GM21619 (cell line): ENCODE results near the gene DLX5.

Experiments
- ATAC-seq: cut with Tn5 transposase; IDR thresholded peaks from one replicate; pipeline ENCODE4 v1.9.1; 2021; ENCODE audit not compliant: unreplicated experiment

The DLX5 gene

DNA sequence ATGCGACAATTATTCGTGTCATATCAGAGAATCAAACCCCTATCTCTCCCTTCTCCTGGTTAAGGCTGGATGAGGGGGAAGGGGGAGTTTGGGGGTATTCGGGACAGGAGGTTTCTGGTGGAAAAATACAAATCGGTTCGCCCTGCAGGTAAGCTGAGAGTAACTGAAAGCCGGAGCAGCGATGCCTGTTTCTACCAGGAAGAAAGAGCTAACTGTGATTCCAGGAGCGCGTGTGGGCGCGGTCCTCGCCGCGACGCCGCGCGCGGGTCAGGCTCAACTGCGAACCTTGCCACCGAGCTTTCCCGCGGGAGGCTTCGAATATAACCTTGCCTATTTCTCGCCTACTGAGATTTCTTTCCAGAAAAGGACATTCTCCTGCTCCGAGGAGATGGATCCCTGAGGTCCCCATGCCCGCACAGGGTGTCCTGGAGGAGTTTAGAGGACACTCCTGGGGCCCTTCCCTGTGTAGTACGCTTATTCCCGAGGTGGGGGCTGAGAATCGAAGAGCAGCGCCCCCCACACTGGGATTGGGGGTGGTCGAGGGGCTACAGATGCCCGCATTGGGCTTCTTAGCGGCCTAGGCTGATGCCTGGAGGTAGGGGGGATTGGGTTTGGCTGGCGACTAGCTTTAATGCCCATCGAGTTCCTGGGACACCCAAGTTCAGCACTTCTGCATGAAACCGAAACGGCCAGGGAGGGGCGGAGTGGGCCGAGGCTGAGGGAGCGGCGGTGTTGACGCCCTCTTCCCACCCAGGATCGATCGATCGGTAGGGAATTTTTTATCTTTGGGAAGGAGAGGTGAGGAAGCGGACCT, 32.2 kb downstream of the DLX5 start:
- ATAC-seq: no peak

DNA sequence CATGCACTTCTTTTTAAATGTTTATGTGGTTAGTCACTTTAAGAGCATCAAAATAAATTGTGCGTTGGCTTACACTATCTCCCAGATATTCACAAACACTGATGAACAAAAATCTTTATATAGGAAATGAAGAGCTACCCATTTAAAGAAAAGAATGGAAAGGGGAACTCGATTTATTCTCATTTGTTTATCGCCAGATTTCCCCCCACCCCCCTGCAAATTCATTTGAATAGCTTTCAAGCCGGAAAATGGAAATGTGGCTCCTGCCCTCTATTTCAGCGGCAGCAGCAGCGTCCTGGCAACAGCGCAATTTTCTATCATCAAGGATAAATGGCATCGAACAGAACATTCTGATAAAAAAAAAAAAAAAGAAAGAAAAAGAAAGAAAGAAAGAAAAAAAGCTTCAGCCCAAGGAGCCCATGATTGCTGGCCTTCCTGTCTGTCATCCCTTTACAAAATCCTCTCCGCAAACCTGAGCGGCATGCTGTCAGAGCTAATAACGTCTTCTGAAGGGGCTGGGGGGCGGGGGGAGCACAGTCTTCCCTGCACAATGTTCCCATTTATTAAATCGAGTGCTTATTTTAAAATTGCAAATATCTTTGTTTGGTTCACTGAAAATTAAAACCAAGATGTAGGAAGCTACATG, 33.0 kb downstream of the DLX5 start:
- no peak for ATAC-seq

DNA sequence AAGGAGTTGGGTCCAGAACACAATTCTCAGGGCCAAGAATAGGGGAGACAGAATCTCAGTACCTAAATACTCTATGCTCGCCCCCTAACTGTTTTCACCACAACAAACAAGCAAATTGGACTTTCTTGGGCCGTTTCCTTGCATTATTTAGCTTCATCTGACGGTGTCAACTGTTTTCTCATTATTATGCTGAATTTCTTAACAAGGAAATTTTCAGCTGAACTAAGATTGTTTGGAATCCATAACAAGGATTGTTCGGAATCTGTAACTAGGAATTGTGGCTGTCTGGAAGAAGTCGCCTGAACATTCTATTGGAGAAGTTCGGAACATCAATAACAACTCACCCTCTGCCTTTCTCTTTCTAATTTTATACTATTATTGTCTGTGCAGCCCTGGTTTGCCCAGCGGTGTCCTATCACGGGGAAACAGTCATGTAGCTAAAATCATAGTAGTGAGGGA, 34.7 kb downstream of the DLX5 start:
- ATAC-seq: no peak

DNA sequence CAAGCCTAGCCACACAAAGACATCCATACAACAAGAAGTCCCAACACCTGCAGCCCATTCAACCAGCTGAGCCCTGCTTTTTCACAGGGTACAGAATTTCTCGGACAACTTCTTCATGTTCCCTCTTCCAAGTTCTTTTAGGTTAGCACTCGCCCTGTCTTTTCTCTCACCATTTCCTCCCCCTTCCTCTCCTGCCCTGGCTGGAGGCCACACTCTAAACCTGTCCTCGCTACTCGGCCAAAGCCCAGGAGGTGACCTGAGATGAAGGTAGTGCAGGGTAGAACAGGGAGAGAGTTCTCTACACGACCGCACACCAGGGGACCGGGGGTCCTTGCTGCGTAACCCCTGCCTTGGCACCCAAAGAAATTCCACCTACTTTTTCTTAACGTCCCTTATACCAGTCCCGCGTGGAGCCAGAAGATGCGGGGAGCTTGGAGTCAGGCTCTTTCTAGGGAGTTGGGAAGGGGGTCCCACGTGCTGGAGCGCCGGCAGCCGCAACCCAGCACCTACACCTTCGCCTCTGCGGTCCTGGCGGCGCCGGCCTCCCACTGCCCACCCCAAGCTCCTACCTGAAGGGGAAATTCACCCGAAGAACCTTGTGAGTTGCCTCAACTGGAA, 35.3 kb downstream of the DLX5 start:
- ATAC-seq: no peak

DNA sequence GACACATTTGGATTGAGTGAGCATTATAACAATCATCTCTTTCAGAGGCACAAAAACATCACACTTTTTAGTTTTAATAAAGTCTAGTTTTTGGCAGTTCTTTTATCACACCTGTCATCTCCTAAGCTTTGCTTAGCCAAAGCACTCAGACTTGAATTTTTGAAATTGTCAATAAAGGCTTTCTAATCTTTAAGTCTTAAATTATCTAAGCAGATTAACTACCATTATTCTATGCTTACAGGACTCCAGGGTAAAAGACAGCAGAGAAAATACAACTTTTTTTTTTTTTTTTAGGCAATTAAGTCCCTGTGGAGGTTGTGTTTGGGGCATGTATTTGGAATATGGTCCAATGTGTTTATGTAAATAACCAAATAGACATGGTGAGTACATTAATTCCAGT, 36.9 kb downstream of the DLX5 start:
- ATAC-seq: no peak

DNA sequence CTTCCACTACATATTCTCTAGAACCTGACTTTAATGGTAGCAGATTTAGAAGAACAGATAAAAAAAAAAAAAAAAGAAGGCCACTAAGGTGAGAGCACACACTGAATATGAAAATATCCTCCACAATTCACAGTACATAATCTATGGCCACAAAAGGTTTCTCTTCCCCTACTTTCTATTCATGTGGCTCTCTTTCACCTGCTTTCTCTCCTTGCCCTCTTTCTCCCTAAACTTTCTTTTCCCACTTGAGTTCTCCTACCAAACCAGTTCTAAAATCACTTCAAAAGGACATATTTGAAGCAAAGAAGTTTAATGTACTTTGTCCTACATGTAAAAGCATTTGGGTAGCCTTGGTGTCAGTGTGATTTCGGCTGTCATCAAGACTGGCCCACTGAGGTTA, 37.7 kb downstream of the DLX5 start:
- ATAC-seq: no peak

DNA sequence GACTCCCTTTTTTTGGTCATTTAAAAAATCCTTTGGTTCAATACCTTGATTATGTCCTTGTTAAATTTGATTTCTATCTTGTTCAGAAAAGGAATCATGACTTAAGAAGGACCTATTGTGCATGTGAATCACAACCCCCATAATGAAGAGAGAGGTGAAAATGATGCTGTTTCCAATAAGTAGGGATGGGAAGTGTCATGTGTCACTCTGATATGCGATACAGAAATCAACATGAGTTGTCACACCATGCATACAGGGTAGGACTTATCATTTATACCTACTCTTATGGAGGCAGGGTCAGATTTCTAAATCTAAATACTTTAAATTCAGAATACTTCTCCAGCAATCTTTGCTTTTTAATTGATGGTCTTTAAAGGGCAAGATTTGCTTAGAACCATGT, 38.6 kb downstream of the DLX5 start:
- ATAC-seq: no peak

DNA sequence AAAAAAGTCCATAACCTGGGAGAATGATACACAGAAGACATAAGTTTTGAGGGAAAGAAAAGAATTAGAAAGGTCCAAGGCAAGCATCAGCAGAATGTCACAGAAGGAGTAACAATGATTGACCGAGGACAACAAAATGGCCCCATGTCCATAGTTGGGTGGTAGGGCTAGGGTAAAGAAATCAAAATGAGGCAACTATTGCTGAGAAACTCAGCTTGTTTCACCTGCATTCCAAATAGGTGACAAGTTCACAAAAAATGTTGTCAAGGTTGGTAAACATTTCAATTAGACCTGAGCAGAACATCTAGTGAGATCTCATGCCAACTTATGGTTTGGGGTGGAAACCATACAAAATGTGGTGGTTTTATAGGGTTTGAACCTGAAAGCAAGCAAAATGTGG, 42.0 kb downstream of the DLX5 start:
- ATAC-seq: no peak

DNA sequence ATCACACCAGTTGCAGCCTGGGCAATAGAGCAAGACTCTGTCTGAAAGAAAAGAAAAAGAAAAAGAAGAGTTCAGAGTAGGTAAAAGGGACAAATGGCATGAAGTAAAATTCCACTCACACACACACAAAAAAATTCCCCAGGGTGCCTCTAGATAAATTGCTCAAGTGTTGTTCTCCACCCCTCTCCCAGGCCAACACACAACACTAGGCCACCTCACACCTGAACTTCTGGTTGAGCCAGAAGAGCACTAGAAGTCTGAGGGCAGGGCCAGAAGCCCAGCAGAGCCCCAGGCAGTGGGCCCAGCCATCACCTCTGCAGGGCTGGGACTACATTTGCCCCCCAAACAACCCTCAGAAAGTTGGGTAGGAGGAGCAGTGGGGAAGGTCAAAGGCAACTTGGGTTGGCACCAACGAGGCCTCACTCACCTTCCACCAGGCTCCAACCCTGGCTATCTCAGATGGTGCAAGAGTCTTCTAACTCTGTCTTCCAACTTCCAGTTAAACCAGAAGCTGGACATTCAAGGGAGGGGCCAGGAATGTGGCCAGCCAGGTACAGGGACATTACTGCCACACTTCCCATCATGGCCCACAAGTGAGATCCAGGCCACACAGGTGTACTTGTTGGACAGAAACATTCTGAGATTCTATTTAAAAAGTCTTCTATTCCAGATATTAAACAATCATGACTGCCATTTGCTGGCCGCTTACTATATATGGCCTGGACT, 44.9 kb downstream of the DLX5 start:
- ATAC-seq: no peak

DNA sequence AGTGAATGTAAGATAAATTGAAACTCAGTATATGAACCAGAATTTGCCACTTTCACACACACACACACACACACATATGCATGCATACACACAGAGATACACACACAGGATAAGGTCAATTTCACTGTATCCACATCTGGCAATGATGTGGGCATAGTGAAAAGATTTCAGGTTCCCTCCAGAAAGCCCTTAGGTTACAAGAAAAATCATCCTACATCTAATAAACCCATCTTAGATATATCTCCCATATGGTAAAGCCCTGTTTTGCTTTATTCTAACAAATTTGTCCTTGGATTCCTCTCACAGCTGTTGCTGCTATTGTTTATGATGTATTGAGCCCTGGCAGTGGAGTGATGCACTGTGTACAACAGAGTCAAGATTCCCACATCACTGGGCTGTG, 47.2 kb downstream of the DLX5 start:
- ATAC-seq: no peak

DNA sequence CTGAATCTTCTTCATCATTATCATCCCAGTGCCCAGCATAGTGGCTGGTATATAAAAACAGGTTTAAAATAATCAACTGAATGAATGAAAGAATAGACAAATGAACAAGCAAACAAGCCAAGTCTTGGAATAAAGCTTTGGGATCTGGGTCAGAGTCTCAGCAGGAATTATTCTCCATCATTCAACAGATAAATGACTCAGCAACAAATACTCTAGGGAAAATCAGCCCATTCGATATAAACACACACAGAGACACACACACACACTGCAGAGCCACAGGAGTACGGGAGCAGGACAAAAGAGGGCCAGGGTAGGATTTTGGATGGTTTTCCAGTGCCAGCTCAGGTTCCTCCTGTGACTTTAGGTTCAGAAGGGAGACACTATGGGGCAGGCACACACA, 48.5 kb downstream of the DLX5 start:
- ATAC-seq: no peak

DNA sequence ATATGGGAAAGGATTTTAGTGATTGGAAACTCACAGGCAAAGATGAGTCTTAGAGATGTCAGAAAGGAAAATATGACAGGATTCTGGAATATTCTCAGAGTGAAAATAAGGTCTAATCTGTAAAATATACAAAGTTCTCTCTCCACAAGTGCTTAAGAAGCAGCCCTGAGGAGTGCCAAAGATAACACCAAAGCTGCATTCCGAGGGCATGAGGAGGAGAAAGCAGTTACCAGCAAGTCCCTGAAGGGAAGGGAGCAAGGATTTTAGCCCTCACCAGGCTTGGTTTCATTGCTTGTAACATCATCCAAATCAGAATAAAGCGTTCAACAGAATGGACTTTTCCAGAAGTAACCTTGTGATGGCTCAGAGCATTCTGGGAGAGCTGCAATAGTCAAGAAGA, 50.6 kb downstream of the DLX5 start:
- no peak for ATAC-seq

DNA sequence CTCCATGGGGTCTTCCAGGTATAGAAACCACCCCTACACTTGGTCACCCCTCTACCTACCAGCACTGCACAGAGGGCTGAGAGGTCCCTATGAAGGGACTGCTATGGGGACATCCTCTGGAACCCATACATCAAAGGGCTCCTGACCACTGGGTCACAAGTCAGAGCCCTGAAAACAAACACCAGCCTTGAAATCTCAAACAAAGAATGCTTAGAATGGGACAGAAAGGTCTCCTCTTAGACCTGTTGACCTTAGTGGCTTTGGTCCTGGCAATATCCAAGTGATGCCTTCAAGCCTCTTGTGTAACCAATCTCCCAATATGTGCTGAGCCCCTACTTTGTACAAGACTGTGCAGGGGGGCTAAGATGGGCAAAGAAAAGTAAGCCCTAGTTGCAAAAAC, 53.9 kb downstream of the DLX5 start:
- ATAC-seq: no peak
